BLaER1 (cell line): ENCODE results near the gene EPB41L3.

Experiments used
- H3K27ac ChIP-seq: shearing (Covaris generic); formaldehyde crosslinking; 2 replicates; pipeline ENCODE4 v1.8.1; 2022
- H3K27me3 ChIP-seq: shearing (Covaris generic); formaldehyde crosslinking; 2 replicates; pipeline ENCODE4 v1.8.1; 2022
- H3K36me3 ChIP-seq: shearing (Covaris generic); formaldehyde crosslinking; 2 replicates; pipeline ENCODE4 v1.8.1; 2022
- H3K4me1 ChIP-seq: shearing (Covaris generic); formaldehyde crosslinking; 2 replicates; pipeline ENCODE4 v1.8.1; 2022
- H3K4me2 ChIP-seq: shearing (Covaris generic); formaldehyde crosslinking; 2 replicates; pipeline ENCODE4 v1.8.1; 2022
- H3K4me3 ChIP-seq: shearing (Covaris generic); formaldehyde crosslinking; 2 replicates; pipeline ENCODE4 v1.8.1; 2022
- H3K9ac ChIP-seq: shearing (Covaris generic); formaldehyde crosslinking; 2 replicates; pipeline ENCODE4 v1.8.1; 2022
- H3K9me3 ChIP-seq: shearing (Covaris generic); formaldehyde crosslinking; 2 replicates; pipeline ENCODE4 v1.8.1; 2022
- H4K20me1 ChIP-seq: shearing (Covaris generic); formaldehyde crosslinking; 2 replicates; pipeline ENCODE4 v1.8.1; 2022
- Cebpa-rat ChIP-seq: shearing (Covaris generic); IDR thresholded peaks from 2 replicates; pipeline ENCODE4 v1.8.1; 2022

The EPB41L3 gene

GRCh38 chr18:5558851-5559250 is 15.1 kb upstream of the EPB41L3 start:
- H3K27ac ChIP-seq = no peak overlapping the region
- H4K20me1 ChIP-seq = no peaks in the 10 kb centered on the region
- H3K4me1 ChIP-seq = no peaks in the 10 kb centered on the region
- no peak overlapping the region for H3K4me2 ChIP-seq
- no peaks in the 10 kb centered on the region for H3K9me3 ChIP-seq
- no peaks in the 10 kb centered on the region for H3K27me3 ChIP-seq
- TF ChIP-seq Cebpa-rat = no peak
- no peaks in the 10 kb centered on the region for H3K36me3 ChIP-seq
- no peak overlapping the region for H3K9ac ChIP-seq
- no peak overlapping the region for H3K4me3 ChIP-seq

GRCh38 chr18:5556310-5556974 is 12.6 kb upstream of the EPB41L3 start:
- Histone ChIP-seq H3K9ac (no peak overlapping the region), H3K36me3 (no peaks in the 10 kb centered on the region), H4K20me1 (no peaks in the 10 kb centered on the region), H3K27ac (no peak overlapping the region), H3K4me3 (no peak overlapping the region), H3K27me3 (no peaks in the 10 kb centered on the region), H3K4me2 (no peak overlapping the region), H3K9me3 (no peaks in the 10 kb centered on the region), H3K4me1 (no peaks in the 10 kb centered on the region)
- no peak for TF ChIP-seq Cebpa-rat

GRCh38 chr18:5554629-5555028 is 10.8 kb upstream of the EPB41L3 start:
- Histone ChIP-seq H3K36me3 (no peaks in the 10 kb centered on the region), H3K27me3 (no peaks in the 10 kb centered on the region), H3K9ac (no peak overlapping the region), H3K4me2 (no peak overlapping the region), H3K9me3 (no peaks in the 10 kb centered on the region), H4K20me1 (no peaks in the 10 kb centered on the region), H3K4me3 (no peak overlapping the region), H3K4me1 (no peaks in the 10 kb centered on the region), H3K27ac (no peak overlapping the region)
- no peak for TF ChIP-seq Cebpa-rat

GRCh38 chr18:5546660-5547059 is 2.9 kb upstream of the EPB41L3 start:
- peaks cover 17% of the 10 kb centered on the region for H3K9me3 ChIP-seq
- H3K4me1 ChIP-seq = no peaks in the 10 kb centered on the region
- H3K9ac ChIP-seq = no peak overlapping the region
- no peaks in the 10 kb centered on the region for H4K20me1 ChIP-seq
- no peak overlapping the region for H3K4me3 ChIP-seq
- no peaks in the 10 kb centered on the region for H3K27me3 ChIP-seq
- no peaks in the 10 kb centered on the region for H3K36me3 ChIP-seq
- H3K27ac ChIP-seq = no peak overlapping the region
- no peak for TF ChIP-seq Cebpa-rat
- no peak overlapping the region for H3K4me2 ChIP-seq

- Histone ChIP-seq H3K9me3 (peaks cover 17% of the 10 kb centered on the region), H3K9ac (no peak overlapping the region), H3K36me3 (no peaks in the 10 kb centered on the region), H3K4me1 (no peaks in the 10 kb centered on the region), H3K4me2 (no peak overlapping the region), H3K4me3 (no peak overlapping the region), H3K27me3 (no peaks in the 10 kb centered on the region), H3K27ac (no peak overlapping the region), H4K20me1 (no peaks in the 10 kb centered on the region)
- no peak for TF ChIP-seq Cebpa-rat
These were observed 639 bp downstream of the EPB41L3 start for GRCh38 chr18:5543036-5543680.

- no peaks in the 10 kb centered on the region for H3K4me1 ChIP-seq
- H3K4me2 ChIP-seq = no peak overlapping the region
- H3K27me3 ChIP-seq = no peaks in the 10 kb centered on the region
- TF ChIP-seq Cebpa-rat = no peak
- H3K4me3 ChIP-seq = no peak overlapping the region
- no peaks in the 10 kb centered on the region for H4K20me1 ChIP-seq
- no peaks in the 10 kb centered on the region for H3K36me3 ChIP-seq
- H3K9me3 ChIP-seq = peaks cover 17% of the 10 kb centered on the region
- no peak overlapping the region for H3K27ac ChIP-seq
- no peak overlapping the region for H3K9ac ChIP-seq
These were observed 1.2 kb downstream of the EPB41L3 start for GRCh38 chr18:5542515-5543035.

- no peaks in the 10 kb centered on the region for H3K27me3 ChIP-seq
- peaks cover 17% of the 10 kb centered on the region for H3K9me3 ChIP-seq
- H3K4me1 ChIP-seq = no peaks in the 10 kb centered on the region
- no peaks in the 10 kb centered on the region for H3K36me3 ChIP-seq
- no peak overlapping the region for H3K27ac ChIP-seq
- H3K4me3 ChIP-seq = no peak overlapping the region
- no peak for TF ChIP-seq Cebpa-rat
- no peak overlapping the region for H3K4me2 ChIP-seq
- H4K20me1 ChIP-seq = no peaks in the 10 kb centered on the region
- H3K9ac ChIP-seq = no peak overlapping the region
These were observed 2.2 kb downstream of the EPB41L3 start for GRCh38 chr18:5541644-5542043.

GRCh38 chr18:5539391-5539790 is 4.4 kb downstream of the EPB41L3 start:
- H3K9ac ChIP-seq = no peak overlapping the region
- H3K9me3 ChIP-seq = peaks cover 17% of the 10 kb centered on the region
- H3K4me3 ChIP-seq = no peak overlapping the region
- TF ChIP-seq Cebpa-rat = no peak
- H3K36me3 ChIP-seq = no peaks in the 10 kb centered on the region
- no peaks in the 10 kb centered on the region for H4K20me1 ChIP-seq
- no peak overlapping the region for H3K4me2 ChIP-seq
- no peak overlapping the region for H3K27ac ChIP-seq
- H3K27me3 ChIP-seq = no peaks in the 10 kb centered on the region
- H3K4me1 ChIP-seq = no peaks in the 10 kb centered on the region

GRCh38 chr18:5538544-5538943 is 5.3 kb downstream of the EPB41L3 start:
- no peaks in the 10 kb centered on the region for H3K4me1 ChIP-seq
- no peak overlapping the region for H3K9ac ChIP-seq
- H3K4me2 ChIP-seq = no peak overlapping the region
- no peak overlapping the region for H3K27ac ChIP-seq
- no peak for TF ChIP-seq Cebpa-rat
- no peak overlapping the region for H3K4me3 ChIP-seq
- no peaks in the 10 kb centered on the region for H3K27me3 ChIP-seq
- peaks cover 11% of the 10 kb centered on the region for H3K9me3 ChIP-seq
- no peaks in the 10 kb centered on the region for H3K36me3 ChIP-seq
- no peaks in the 10 kb centered on the region for H4K20me1 ChIP-seq

GRCh38 chr18:5537860-5538259 is 5.9 kb downstream of the EPB41L3 start:
- H4K20me1 ChIP-seq = no peaks in the 10 kb centered on the region
- TF ChIP-seq Cebpa-rat = no peak
- no peaks in the 10 kb centered on the region for H3K36me3 ChIP-seq

More at GRCh38 chr18:5537860-5538259, 5.9 kb downstream of the EPB41L3 start:
- no peak overlapping the region for H3K4me3 ChIP-seq
- H3K27me3 ChIP-seq = no peaks in the 10 kb centered on the region
- no peak overlapping the region for H3K4me2 ChIP-seq
- no peaks in the 10 kb centered on the region for H3K4me1 ChIP-seq
- H3K27ac ChIP-seq = no peak overlapping the region
- no peak overlapping the region for H3K9ac ChIP-seq
- peaks cover 4% of the 10 kb centered on the region for H3K9me3 ChIP-seq
